DOHH2 (cell line): Measurements from ENCODE around the gene SPTBN1.
A peak's percentile ranks its signal among the peaks of the same experiment; 100 is the strongest.

ENCODE experiments used
- H3F3A ChIP-seq: fragments of 200-600 bp; sonication (generic), shearing (Covaris generic); 2 replicates; pipeline ENCODE4 v1.6.0; 2016; ENCODE audit warnings: antibody characterized with exemption, mild to moderate bottlenecking; ENCODE audit not compliant: control insufficient read depth, insufficient read depth
- H3K27ac ChIP-seq: fragments of 200-600 bp; sonication (generic); 2 replicates; pipeline ENCODE4 v1.5.1; 2014; ENCODE audit warnings: low read depth, mild to moderate bottlenecking, low read length, moderate library complexity
- H3K27me3 ChIP-seq: fragments of 200-600 bp; sonication (generic); 2 replicates; pipeline ENCODE4 v1.6.1; 2014; ENCODE audit warnings: mild to moderate bottlenecking, low read length, mixed read lengths; ENCODE audit not compliant: control insufficient read depth
- H3K36me3 ChIP-seq: fragments of 200-600 bp; sonication (generic); 2 replicates; pipeline ENCODE4 v1.6.1; 2014; ENCODE audit warnings: mild to moderate bottlenecking, low read length, moderate library complexity, mixed read lengths; ENCODE audit not compliant: control insufficient read depth
- H3K4me1 ChIP-seq: fragments of 200-600 bp; sonication (generic); 2 replicates; pipeline ENCODE4 v1.6.1; 2014; ENCODE audit warnings: mild to moderate bottlenecking, low read length, mixed read lengths; ENCODE audit not compliant: control insufficient read depth
- H3K4me2 ChIP-seq: fragments of 200-600 bp; sonication (generic); 2 replicates; pipeline ENCODE4 v1.6.0; 2014; ENCODE audit warnings: mild to moderate bottlenecking, low read length, moderate library complexity
- H3K4me3 ChIP-seq: fragments of 200-600 bp; sonication (generic); 2 replicates; pipeline ENCODE4 v1.5.1; 2014; ENCODE audit warnings: mild to moderate bottlenecking, low read length, mixed read lengths
- H3K79me2 ChIP-seq: fragments of 200-600 bp; sonication (generic); 2 replicates; pipeline ENCODE4 v1.6.1; 2014; ENCODE audit warnings: mild to moderate bottlenecking, low read length, mixed read lengths; ENCODE audit not compliant: control insufficient read depth
- H3K9me2 ChIP-seq: fragments of 200-600 bp; sonication (generic); replicated peaks from 2 replicates; pipeline ENCODE4 v1.6.1; 2014; ENCODE audit warnings: mild to moderate bottlenecking, low read length, mixed read lengths; ENCODE audit not compliant: control insufficient read depth
- H3K9me3 ChIP-seq: fragments of 200-600 bp; sonication (generic); 2 replicates; pipeline ENCODE4 v1.6.1; 2014; ENCODE audit warnings: antibody characterized with exemption, low read length, mixed read lengths; ENCODE audit not compliant: control insufficient read depth, insufficient read depth
- H4K20me1 ChIP-seq: fragments of 200-600 bp; sonication (generic); 2 replicates; pipeline ENCODE4 v1.6.0; 2014; ENCODE audit warnings: low read depth, mild to moderate bottlenecking, antibody characterized with exemption, low read length, moderate library complexity; ENCODE audit not compliant: control insufficient read depth, insufficient read depth
- EZH2phosphoT487 ChIP-seq: fragments of 200-600 bp; sonication (generic); IDR thresholded peaks from 2 replicates; pipeline ENCODE4 v1.6.1; 2017; ENCODE audit warnings: borderline replicate concordance, mild to moderate bottlenecking, antibody characterized with exemption, low read length, moderate library complexity, mixed read lengths
- TF ChIP-seq, protein P1 (sequence below): fragments of 200-600 bp; sonication (generic); IDR thresholded peaks from one replicate; pipeline ENCODE4 v1.5.1; 2014; ENCODE audit warnings: antibody characterized with exemption, mild to moderate bottlenecking, low read depth, low read length; ENCODE audit not compliant: poor library complexity, severe bottlenecking

The SPTBN1 gene

DNA sequence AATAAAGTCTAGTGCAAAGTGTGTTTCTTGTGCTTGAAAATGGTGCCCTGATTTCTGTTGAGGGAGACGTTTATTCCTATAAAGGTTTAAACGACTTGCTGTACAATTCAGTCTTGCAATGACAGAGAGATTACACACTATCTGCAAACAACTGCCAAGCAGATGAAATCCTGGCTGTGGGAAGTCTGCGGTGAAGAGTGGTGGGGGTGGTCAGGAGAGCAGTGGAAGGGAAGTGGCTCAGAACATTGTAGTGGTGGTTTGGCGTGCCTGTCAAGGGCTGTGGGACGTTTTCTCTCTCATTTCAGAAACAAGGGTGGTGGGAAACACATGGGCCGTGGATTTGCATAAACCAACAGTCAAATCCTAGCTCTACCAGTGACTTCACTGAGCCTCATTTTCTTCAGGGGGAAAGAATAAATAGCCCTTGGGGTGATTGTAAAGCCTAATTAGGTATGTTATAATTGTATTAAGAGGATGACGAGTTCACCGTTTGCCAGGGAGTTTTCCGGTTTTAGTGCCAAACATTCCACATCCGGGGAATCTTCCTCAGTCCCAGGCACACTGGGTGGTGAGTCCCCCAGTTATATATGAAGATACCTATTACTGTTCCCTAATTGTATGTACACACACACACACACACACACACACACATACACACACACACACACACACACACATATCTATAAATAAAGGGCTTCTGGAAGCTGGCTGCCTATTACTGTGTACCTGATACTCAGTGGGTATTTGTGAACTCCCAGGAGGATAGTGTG lies 115.0 kb downstream of the SPTBN1 start:
- TF ChIP-seq EZH2phosphoT487 = no peak
- TF ChIP-seq, protein P1, sequence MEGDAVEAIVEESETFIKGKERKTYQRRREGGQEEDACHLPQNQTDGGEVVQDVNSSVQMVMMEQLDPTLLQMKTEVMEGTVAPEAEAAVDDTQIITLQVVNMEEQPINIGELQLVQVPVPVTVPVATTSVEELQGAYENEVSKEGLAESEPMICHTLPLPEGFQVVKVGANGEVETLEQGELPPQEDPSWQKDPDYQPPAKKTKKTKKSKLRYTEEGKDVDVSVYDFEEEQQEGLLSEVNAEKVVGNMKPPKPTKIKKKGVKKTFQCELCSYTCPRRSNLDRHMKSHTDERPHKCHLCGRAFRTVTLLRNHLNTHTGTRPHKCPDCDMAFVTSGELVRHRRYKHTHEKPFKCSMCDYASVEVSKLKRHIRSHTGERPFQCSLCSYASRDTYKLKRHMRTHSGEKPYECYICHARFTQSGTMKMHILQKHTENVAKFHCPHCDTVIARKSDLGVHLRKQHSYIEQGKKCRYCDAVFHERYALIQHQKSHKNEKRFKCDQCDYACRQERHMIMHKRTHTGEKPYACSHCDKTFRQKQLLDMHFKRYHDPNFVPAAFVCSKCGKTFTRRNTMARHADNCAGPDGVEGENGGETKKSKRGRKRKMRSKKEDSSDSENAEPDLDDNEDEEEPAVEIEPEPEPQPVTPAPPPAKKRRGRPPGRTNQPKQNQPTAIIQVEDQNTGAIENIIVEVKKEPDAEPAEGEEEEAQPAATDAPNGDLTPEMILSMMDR = no peak
- H3K4me3 ChIP-seq = peak overlapping the region; percentile 39
- no peaks in the 10 kb centered on the region for H3K27me3 ChIP-seq
- no peaks in the 10 kb centered on the region for H3K9me3 ChIP-seq
- H3K4me1 ChIP-seq = peaks cover 48% of the 10 kb centered on the region
- H3K4me2 ChIP-seq = peak overlapping the region; percentile 62
- no peaks in the 10 kb centered on the region for H4K20me1 ChIP-seq
- H3K9me2 ChIP-seq = no peaks in the 10 kb centered on the region
- no peaks in the 10 kb centered on the region for H3K79me2 ChIP-seq
- H3F3A ChIP-seq = 0 out of 2 replicates have a peak, but pooled peaks cover 3% of the 10 kb centered on the region
- H3K27ac ChIP-seq = peak overlapping the region; percentile 23
- H3K36me3 ChIP-seq = no peaks in the 10 kb centered on the region

DNA sequence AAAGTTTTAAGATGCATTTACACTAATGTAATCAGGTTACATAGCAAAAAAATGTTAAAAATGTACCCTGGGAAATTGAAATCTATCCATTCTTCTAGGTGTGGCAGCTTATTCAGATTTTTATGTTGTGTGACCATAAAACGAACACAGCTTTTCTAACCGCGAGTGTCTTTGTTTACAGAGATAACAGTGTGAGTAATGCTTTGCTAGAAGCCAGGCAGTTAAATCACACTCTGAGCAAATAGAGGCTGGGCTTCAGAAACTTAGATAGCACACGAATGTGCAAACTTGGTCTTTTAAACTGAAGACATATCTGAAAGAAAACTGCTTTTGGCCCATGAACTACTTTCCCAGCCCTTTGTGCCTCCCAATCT lies 116.1 kb downstream of the SPTBN1 start:
- Histone ChIP-seq H3K27me3 (no peaks in the 10 kb centered on the region), H3K4me3 (no peak overlapping the region), H4K20me1 (no peaks in the 10 kb centered on the region), H3F3A (0 out of 2 replicates have a peak, but pooled peaks cover 3% of the 10 kb centered on the region), H3K4me1 (peaks cover 48% of the 10 kb centered on the region), H3K4me2 (peak overlapping the region; percentile 62; the same call in 1 of the 2 replicates), H3K9me2 (no peaks in the 10 kb centered on the region), H3K9me3 (no peaks in the 10 kb centered on the region), H3K27ac (no peak overlapping the region), H3K79me2 (no peaks in the 10 kb centered on the region), H3K36me3 (no peaks in the 10 kb centered on the region)
- TF ChIP-seq, protein P1 = no peak
- TF ChIP-seq EZH2phosphoT487 = no peak

DNA sequence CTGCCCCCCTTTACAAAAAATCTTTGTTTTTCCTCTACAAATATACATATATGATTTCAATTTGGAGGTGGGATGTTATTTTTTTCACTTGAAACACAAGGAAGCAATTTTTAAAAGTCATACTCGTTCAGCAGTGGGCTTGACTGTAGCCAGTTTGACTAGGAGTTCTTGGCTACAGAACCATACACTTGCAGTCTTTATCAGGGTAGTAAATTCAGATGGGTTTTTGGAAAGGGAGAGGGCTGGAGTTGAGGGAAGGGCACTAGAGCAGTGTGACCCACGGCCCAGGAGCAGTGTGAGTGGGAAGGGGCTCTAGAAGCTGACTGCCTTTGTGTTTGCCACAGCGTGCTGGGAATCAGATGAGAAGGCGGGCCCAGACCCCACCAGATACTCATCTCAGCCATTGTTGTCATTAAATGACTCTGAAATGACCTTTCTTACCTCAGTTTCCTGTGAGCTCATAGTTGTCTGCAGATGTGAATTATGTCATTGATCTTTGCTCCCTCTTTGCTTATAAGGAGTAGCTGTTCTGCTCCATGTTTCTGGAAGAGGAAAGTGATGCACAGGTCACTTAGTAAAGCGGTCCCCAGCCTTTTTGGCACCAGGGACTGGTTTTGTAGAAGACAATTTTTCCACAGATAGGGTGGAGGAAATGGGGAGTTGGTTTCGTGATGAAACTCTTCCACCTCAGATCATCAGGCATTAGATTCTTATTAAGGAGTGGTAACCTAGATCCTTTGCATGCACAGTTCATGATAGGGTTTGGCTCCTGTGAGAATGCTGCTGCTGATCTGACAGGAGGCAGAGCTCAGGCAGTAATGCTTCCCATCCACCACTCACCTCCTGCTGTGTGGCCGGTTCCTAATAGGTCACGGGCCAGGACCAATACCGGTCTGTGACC lies 116.8 kb downstream of the SPTBN1 start:
- H3K36me3 ChIP-seq = no peaks in the 10 kb centered on the region
- H3K4me3 ChIP-seq = no peak overlapping the region
- 0 out of 2 replicates have a peak, but pooled peaks cover 3% of the 10 kb centered on the region for H3F3A ChIP-seq
- no peak overlapping the region for H3K4me2 ChIP-seq
- no peaks in the 10 kb centered on the region for H3K27me3 ChIP-seq
- H4K20me1 ChIP-seq = no peaks in the 10 kb centered on the region
- no peaks in the 10 kb centered on the region for H3K9me2 ChIP-seq
- peaks cover 48% of the 10 kb centered on the region for H3K4me1 ChIP-seq
- no peaks in the 10 kb centered on the region for H3K9me3 ChIP-seq
- H3K27ac ChIP-seq = no peak overlapping the region
- TF ChIP-seq, protein P1 = no peak
- no peak for TF ChIP-seq EZH2phosphoT487
- H3K79me2 ChIP-seq = no peaks in the 10 kb centered on the region
